ENCODE measurements around the gene SEC61B. TPM values are rescaled to one million over a fixed set of nuclear protein-coding genes. Genes with fewer than 3 reads are reported as not detected.

SEC61B gene
- total RNA-seq, 4 donors from 2014 or later = 41.0 to 99.0 (median 75.1) TPM

DNA sequence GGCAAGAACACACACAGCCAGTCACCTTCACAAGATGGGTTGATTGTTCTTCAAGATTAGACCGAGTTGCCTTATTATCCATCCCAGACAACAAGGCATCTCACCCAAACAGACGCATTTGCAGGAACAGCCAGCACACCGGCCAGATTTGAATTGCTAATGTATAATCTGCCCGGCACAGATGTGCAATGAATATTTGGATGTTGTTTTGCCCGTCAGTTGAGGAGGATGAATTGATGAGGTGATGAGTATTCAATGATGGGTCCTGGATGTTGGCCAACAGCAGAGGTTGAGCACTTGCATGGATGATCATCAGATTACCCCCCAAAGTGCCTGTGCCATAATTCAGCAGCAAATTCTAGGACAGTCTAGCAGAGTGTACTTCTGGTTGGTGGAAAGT, 20.5 kb upstream of the SEC61B start:
- no peak for DNase-seq (ENCODE audit: low spot score in 2 of 2)
- Histone ChIP-seq H3K4me3 (no peak overlapping the region), H3K36me3 (no peaks in the 10 kb centered on the region), H3K27ac (no peak overlapping the region), H3K9me3 (no peaks in the 10 kb centered on the region), H3K4me1 (no peaks in the 10 kb centered on the region), H3K27me3 (no peaks in the 10 kb centered on the region)
- 79 to 93% methylated on average over 5 of the region's 5 CpGs for WGBS, 2 donors
- TF ChIP-seq, protein P1, sequence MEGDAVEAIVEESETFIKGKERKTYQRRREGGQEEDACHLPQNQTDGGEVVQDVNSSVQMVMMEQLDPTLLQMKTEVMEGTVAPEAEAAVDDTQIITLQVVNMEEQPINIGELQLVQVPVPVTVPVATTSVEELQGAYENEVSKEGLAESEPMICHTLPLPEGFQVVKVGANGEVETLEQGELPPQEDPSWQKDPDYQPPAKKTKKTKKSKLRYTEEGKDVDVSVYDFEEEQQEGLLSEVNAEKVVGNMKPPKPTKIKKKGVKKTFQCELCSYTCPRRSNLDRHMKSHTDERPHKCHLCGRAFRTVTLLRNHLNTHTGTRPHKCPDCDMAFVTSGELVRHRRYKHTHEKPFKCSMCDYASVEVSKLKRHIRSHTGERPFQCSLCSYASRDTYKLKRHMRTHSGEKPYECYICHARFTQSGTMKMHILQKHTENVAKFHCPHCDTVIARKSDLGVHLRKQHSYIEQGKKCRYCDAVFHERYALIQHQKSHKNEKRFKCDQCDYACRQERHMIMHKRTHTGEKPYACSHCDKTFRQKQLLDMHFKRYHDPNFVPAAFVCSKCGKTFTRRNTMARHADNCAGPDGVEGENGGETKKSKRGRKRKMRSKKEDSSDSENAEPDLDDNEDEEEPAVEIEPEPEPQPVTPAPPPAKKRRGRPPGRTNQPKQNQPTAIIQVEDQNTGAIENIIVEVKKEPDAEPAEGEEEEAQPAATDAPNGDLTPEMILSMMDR (IDR thresholded peaks at IDR 0.05) = no peak
- TF ChIP-seq EP300 (IDR thresholded peaks at IDR 0.05) (no peak), POLR2A (IDR thresholded peaks at IDR 0.05) (no peak)

DNA sequence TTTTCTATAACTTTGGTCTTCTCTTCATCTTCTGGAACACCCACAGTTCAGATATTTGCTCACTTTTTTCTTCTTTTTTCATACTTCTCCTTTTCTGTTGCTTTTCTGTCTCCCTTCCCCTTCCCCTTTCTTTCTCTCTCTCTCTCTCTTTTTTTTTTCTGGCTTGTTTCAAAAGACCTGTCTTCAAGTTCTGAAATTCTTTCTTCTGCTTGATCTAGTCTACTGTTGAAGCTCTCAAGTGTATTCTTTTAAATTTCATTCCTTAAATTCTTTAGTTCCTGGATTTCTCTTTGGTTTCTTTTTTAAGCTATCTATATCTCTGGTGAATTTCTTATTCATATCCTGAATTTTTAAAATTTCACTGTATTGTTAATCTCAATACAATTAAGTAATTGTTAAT, 11.5 kb upstream of the SEC61B start:
- Histone ChIP-seq H3K27ac (no peak overlapping the region), H3K4me3 (no peak overlapping the region), H3K4me1 (no peaks in the 10 kb centered on the region), H3K27me3 (no peaks in the 10 kb centered on the region), H3K36me3 (peaks cover 0 to 20% (median 0%) of the 10 kb centered on the region in 3 donors), H3K9me3 (peaks cover 0 to 14% (median 0%) of the 10 kb centered on the region in 4 donors)
- DNase-seq (ENCODE audit: low spot score in 2 of 2) = no peak
- no peak for TF ChIP-seq EP300 (IDR thresholded peaks at IDR 0.05)
- no peak for TF ChIP-seq POLR2A (IDR thresholded peaks at IDR 0.05)
- TF ChIP-seq, protein P1 (IDR thresholded peaks at IDR 0.05) = no peak

DNA sequence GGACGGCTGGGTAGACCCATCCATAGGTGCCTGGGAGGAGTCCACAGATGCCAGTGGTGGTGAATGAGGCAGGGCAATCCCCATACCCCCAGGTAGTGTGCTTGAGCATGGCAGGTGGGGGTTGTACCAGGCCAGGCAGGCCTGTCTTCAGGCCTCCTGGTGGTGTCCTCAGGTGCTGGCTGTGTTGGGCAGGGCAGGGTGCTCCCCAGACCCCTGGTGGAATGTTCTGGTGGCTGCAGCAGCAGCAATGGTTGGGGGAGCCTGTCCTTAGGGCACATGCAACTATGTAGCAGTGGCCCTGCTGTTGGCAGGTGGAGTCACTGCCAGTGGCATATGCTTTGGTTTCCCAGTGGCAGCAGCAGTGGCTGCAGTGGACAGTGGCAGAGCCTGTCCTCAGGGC, 10.3 kb upstream of the SEC61B start:
- no peak for DNase-seq (ENCODE audit: low spot score in 2 of 2)
- no peaks in the 10 kb centered on the region for H3K4me1 ChIP-seq
- peaks cover 0 to 29% (median 0%) of the 10 kb centered on the region in 3 donors for H3K36me3 ChIP-seq
- 86 to 94% methylated on average over 1 of the region's 1 CpG for WGBS, 2 donors
- H3K27me3 ChIP-seq = no peaks in the 10 kb centered on the region
- TF ChIP-seq, protein P1 (IDR thresholded peaks at IDR 0.05) = no peak
- TF ChIP-seq EP300 (IDR thresholded peaks at IDR 0.05) = no peak
- no peak for TF ChIP-seq POLR2A (IDR thresholded peaks at IDR 0.05)
- H3K9me3 ChIP-seq = peaks cover 0 to 13% (median 0%) of the 10 kb centered on the region in 4 donors
- H3K27ac ChIP-seq = no peak overlapping the region
- no peak overlapping the region for H3K4me3 ChIP-seq

DNA sequence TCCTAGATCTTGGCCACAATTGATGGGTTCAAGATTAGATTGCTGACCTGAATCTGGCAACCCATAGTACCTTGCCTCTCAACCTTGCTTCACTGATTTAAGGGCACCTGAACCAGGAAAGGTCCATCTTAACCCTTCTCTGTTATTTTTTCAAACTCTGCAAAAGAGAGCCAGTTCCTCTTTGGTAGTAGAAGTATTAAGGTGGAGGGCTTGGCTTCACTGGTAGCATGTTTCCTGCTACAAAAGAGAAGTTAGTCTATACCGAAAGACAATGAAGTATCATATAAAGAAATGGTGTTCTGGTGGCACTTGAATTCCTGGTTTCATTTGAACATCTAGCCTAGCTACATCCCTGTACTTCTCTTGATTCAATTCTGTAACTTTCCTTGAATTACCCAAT, 8.9 kb upstream of the SEC61B start:
- Histone ChIP-seq H3K27ac (no peak overlapping the region), H3K4me1 (peaks cover 0 to 5% (median 0%) of the 10 kb centered on the region in 4 donors), H3K36me3 (peaks cover 0 to 37% (median 0%) of the 10 kb centered on the region in 3 donors), H3K27me3 (no peaks in the 10 kb centered on the region), H3K4me3 (no peak overlapping the region), H3K9me3 (peaks cover 0 to 9% (median 0%) of the 10 kb centered on the region in 4 donors)
- WGBS, 2 donors = 79 to 88% methylated on average over 1 of the region's 1 CpG
- DNase-seq (ENCODE audit: low spot score in 2 of 2) = no peak
- no peak for TF ChIP-seq POLR2A (IDR thresholded peaks at IDR 0.05)
- TF ChIP-seq, protein P1 (IDR thresholded peaks at IDR 0.05) = no peak
- TF ChIP-seq EP300 (IDR thresholded peaks at IDR 0.05) = no peak

DNA sequence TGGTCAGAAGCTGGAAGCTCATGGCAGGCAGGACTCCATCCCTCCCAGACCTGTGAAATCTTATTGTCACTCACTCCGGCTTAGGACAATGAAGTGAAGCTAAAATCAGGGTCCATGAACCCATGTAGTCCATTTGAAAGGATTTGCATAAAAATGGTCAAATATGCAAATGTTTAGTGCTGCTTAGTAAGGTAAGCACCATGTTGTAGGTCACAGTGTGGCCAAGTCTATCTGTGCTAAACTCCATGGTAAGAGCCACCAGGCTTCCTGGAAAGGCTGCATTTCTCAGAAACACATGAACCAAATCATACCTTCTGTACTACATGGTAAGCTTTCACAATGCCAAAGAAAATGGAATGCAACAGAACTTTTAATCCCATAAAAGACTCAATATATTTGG, 6.0 kb upstream of the SEC61B start:
- H3K4me3 ChIP-seq = no peak overlapping the region
- H3K4me1 ChIP-seq = peaks cover 0 to 32% (median 14%) of the 10 kb centered on the region in 4 donors
- no peak for DNase-seq (ENCODE audit: low spot score in 2 of 2)
- H3K27ac ChIP-seq = no peak overlapping the region
- peaks cover 0 to 42% (median 0%) of the 10 kb centered on the region in 3 donors for H3K36me3 ChIP-seq
- TF ChIP-seq, protein P1 (IDR thresholded peaks at IDR 0.05) = no peak
- TF ChIP-seq POLR2A (IDR thresholded peaks at IDR 0.05) (no peak), EP300 (IDR thresholded peaks at IDR 0.05) (no peak)
- H3K27me3 ChIP-seq = no peaks in the 10 kb centered on the region
- H3K9me3 ChIP-seq = no peaks in the 10 kb centered on the region
- 100% methylated on average over 1 of the region's 1 CpG for WGBS, 2 donors
